GM12878 (cell line): Measurements from ENCODE around the gene TOP2A. TPM values are rescaled to one million over a fixed set of nuclear protein-coding genes. Genes with fewer than 3 reads are reported as not detected.

Experiments used
- ATAC-seq: fragments of 200-7000 bp; cut with Tn5 transposase; 3 replicates; pipeline ENCODE4 v1.9.1; 2020; ENCODE audit warnings: mild to moderate bottlenecking, moderate library complexity
- BruUV-seq: library from RNA; stranded (reverse); fragments of 400-500 nt; replicated peaks from 2 replicates; lab custom pipeline; 2021; lab: Mats Ljungman, UMichigan
- CTCF ChIA-PET: fragments of 300-600 bp; sonication (Branson Sonifier 250); formaldehyde crosslinking; extraction: SDS; loops from one replicate; lab custom pipeline; 2021; ENCODE audit warnings: inconsistent platforms; lab: Yijun Ruan, JAX
- POLR2A ChIA-PET: fragments of 350-600 bp; formaldehyde crosslinking; extraction: SDS; loops from one replicate; lab custom pipeline; 2021; ENCODE audit warnings: inconsistent platforms; lab: Charles Lee
- RAD21 ChIA-PET: fragments of 300-600 bp; sonication (Branson Sonifier 250); formaldehyde crosslinking; loops from one replicate; lab custom pipeline; 2023; ENCODE audit warnings: antibody characterized with exemption; ENCODE audit not compliant: unreplicated experiment; lab: Charles Lee
- SMC1A ChIA-PET: fragments of 300-600 bp; sonication (Branson Sonifier 250); formaldehyde crosslinking; loops from one replicate; lab custom pipeline; 2023; ENCODE audit not compliant: unreplicated experiment, uncharacterized antibody; lab: Charles Lee
- DNase-seq: peaks from one replicate; pipeline ENCODE4 v3.0.0-alpha.2; 2011; ENCODE audit warnings: low read depth, low spot score
- FAIRE-seq: peaks from 3 replicates; lab custom pipeline; 2011; peaks lifted over from hg19 to GRCh38; lab: Jason Lieb, UNC
- H2AFZ ChIP-seq: 2 replicates; pipeline ENCODE4 v1.6.0; 2011; ENCODE audit warnings: low read depth, low read length, control low read depth; ENCODE audit not compliant: control insufficient read depth
- H3K27ac ChIP-seq: 2 replicates; pipeline ENCODE4 v1.5.1; 2011; ENCODE audit warnings: control low read depth; ENCODE audit not compliant: control insufficient read depth, insufficient read depth
- H3K27me3 ChIP-seq, 2 experiments: replicated peaks in 1 of 2; 2 replicates each; pipeline versions ENCODE4 v1.6.0 to v1.6.1; 2011; ENCODE audit warnings: low read length in 1 of 2; ENCODE audit not compliant: control insufficient read depth in 2 of 2, insufficient read depth in 2 of 2
- H3K36me3 ChIP-seq, 2 experiments: 2 replicates each; pipeline ENCODE4 v1.5.1; 2011; ENCODE audit warnings: low read length in 1 of 2; ENCODE audit not compliant: control insufficient read depth in 2 of 2, insufficient read depth in 2 of 2
- H3K4me1 ChIP-seq: 2 replicates; pipeline ENCODE4 v1.6.1; 2011; ENCODE audit warnings: mild to moderate bottlenecking, low read length, moderate library complexity, mixed read lengths; ENCODE audit not compliant: control insufficient read depth, insufficient read depth
- H3K4me2 ChIP-seq: 2 replicates; pipeline ENCODE4 v1.6.0; 2011; ENCODE audit warnings: control low read depth; ENCODE audit not compliant: control insufficient read depth, insufficient read depth
- H3K4me3 ChIP-seq: fragments of 200-600 bp; sonication (generic); 2 replicates; pipeline ENCODE4 v1.5.1; 2016
- H3K79me2 ChIP-seq: 2 replicates; pipeline ENCODE4 v1.6.0; 2011; ENCODE audit warnings: low read length; ENCODE audit not compliant: control insufficient read depth, insufficient read depth
- H3K9ac ChIP-seq: 2 replicates; pipeline ENCODE4 v1.8.0; 2011; ENCODE audit warnings: low read length, control low read depth, mixed read lengths; ENCODE audit not compliant: control insufficient read depth, insufficient read depth
- H3K9me3 ChIP-seq: replicated peaks from 3 replicates; pipeline ENCODE4 v1.5.1; 2011; ENCODE audit warnings: mild to moderate bottlenecking, low read length; ENCODE audit not compliant: control insufficient read depth, insufficient read depth
- H4K20me1 ChIP-seq: 2 replicates; pipeline ENCODE4 v1.6.0; 2011; ENCODE audit not compliant: control insufficient read depth, insufficient read depth
- ASH2L ChIP-seq: fragments of 300-600, 200-600 bp; sonication (generic); IDR thresholded peaks from 2 replicates; pipeline ENCODE4 v1.6.1; 2017; ENCODE audit warnings: low read depth, mild to moderate bottlenecking, borderline replicate concordance
- CEBPB ChIP-seq, 2 experiments: fragments of 150-350 bp in 1 of 2; IDR thresholded peaks; 2 replicates each; pipeline ENCODE4 v1.6.1; 2012 to 2014; ENCODE audit warnings: low read depth in 2 of 2, low read length in 2 of 2, borderline replicate concordance in 1 of 2, inconsistent platforms in 1 of 2
- DPF2 ChIP-seq: fragments of 450-650 bp; IDR thresholded peaks from 2 replicates; pipeline ENCODE4 v1.6.1; 2017; ENCODE audit warnings: mild to moderate bottlenecking
- EGR1 ChIP-seq, 2 experiments: IDR thresholded peaks; 1 replicate in 1 of 2; 2 replicates in 1 of 2; pipeline ENCODE4 v1.6.1; 2011 to 2012; ENCODE audit warnings: low read depth in 2 of 2, low read length in 2 of 2, borderline replicate concordance in 1 of 2, mild to moderate bottlenecking in 1 of 2, moderate library complexity in 1 of 2
- GATAD2B ChIP-seq: fragments of 450-650 bp; conservative IDR thresholded peaks from 2 replicates; pipeline ENCODE4 v1.6.1; 2017; ENCODE audit warnings: low read depth, mild to moderate bottlenecking, moderate library complexity
- RCOR1 ChIP-seq: conservative IDR thresholded peaks from 2 replicates; pipeline ENCODE4 v1.6.1; 2012; ENCODE audit warnings: low read depth, low read length, improper control_type of control experiment
- SREBF1 ChIP-seq: IDR thresholded peaks from 2 replicates; pipeline ENCODE4 v1.6.1; 2012; ENCODE audit warnings: mild to moderate bottlenecking, low read length
- SRF ChIP-seq, 2 experiments: IDR thresholded peaks; 2 replicates each; pipeline ENCODE4 v1.6.1; 2011; ENCODE audit warnings: low read depth in 2 of 2, low read length in 2 of 2, mild to moderate bottlenecking in 1 of 2, moderate library complexity in 1 of 2
- WGBS: methylation state at CpG from one replicate; pipeline ENCODE4 v1.1.6; 2016; ENCODE audit warnings: low lambda C conversion rate; ENCODE audit not compliant: insufficient replicate concordance, insufficient coverage; ENCODE audit errors: missing lambda C conversion rate; 5-methylcytosine and 5-hydroxymethylcytosine counted together
- in situ Hi-C: fragments of 300-500 bp; cut with MboI; formaldehyde crosslinking; loops from 9 replicates; pipeline ENCODE4 v1.14.3; 2018; ENCODE audit warnings: mixed read lengths
- intact Hi-C: fragments of 100-400 bp; cut with micrococcal nuclease; formaldehyde crosslinking; loops from one replicate; pipeline ENCODE4 v1.14.2; 2022; ENCODE audit not compliant: unreplicated experiment
- polyA plus RNA-seq, 11 experiments: library from polyadenylated mRNA; depleted of rRNA in 4 of 11; unstranded in 6 of 11; stranded (reverse) in 5 of 11; fragments of >200 nt; fragmentation: Nextera tagmentation in 4 of 11; fragmentation: Illumina TruSeq in 1 of 11; extraction: Ambion mirVana in 4 of 11; extraction: Trizol in 1 of 11; gene quantifications; 1 replicate in 1 of 11; 2 replicates in 10 of 11; pipeline versions ENCODE4 v1.2.1 to v1.2.3, GENCODE V29; 2011 to 2016; ENCODE audit warnings: inconsistent platforms in 2 of 11, missing spikeins in 2 of 11, low read depth in 1 of 11
- total RNA-seq, 4 experiments: library from RNA; depleted of rRNA in 3 of 4; stranded (reverse); fragments of >200 nt in 3 of 4; fragmentation: Illumina TruSeq in 1 of 4; extraction: Trizol in 1 of 4; gene quantifications; 2 replicates each; pipeline versions ENCODE4 v1.2.1 to v1.2.3, GENCODE V29; 2013 to 2021
- TF ChIP-seq, protein P1 (sequence below): IDR thresholded peaks from 2 replicates; pipeline ENCODE4 v1.6.1; 2011; ENCODE audit warnings: low read depth, mild to moderate bottlenecking, low read length, moderate library complexity, borderline replicate concordance; ENCODE audit errors: extremely low read depth
- TF ChIP-seq, protein P2 (sequence below): IDR thresholded peaks from 2 replicates; pipeline ENCODE4 v1.6.1; 2012; ENCODE audit warnings: low read depth, low read length, improper control_type of control experiment
- TF ChIP-seq, protein P3 (sequence below): fragments of 450-650 bp; formaldehyde crosslinking; IDR thresholded peaks from 2 replicates; pipeline ENCODE4 v1.4.0; 2022; ENCODE audit warnings: mild to moderate bottlenecking, moderate library complexity

The TOP2A gene
- total and polyA plus RNA-seq, 10 of the 15 experiments (the other 5 are each of a cell fraction or from before 2014, with no cell fraction given) = 117 to 275 (median 232) TPM

DNA sequence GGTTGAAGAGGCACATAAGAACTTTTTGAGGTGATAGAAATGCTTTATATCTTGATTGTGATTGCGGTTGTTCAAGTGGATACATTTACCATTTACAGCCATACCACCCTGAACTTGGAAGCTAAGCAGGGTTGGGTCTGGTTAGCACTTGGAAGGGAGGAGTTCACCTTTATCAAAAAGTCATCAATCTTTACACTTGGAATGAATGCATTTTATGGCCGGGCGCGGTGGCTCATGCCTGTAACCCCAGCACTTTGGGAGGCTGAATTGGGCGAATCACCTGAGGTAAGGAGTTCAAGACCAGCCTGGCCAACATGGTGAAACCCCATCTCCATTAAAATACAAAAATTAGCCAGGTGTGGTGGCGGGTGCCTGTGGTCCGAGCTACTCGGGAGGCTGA is 43.7 kb downstream of the TOP2A start (continued):
- no peak for TF ChIP-seq ASH2L
- no peak for TF ChIP-seq GATAD2B
- TF ChIP-seq RCOR1 = no peak
- TF ChIP-seq SREBF1 = no peak
- TF ChIP-seq, protein P1, sequence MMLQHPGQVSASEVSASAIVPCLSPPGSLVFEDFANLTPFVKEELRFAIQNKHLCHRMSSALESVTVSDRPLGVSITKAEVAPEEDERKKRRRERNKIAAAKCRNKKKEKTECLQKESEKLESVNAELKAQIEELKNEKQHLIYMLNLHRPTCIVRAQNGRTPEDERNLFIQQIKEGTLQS = no peak
- TF ChIP-seq DPF2 = no peak
- no peak for TF ChIP-seq SRF (IDR thresholded peaks at IDR 0.05; ENCODE audit: low read depth in 2 of 2, low read length in 2 of 2)
- TF ChIP-seq, all 136 proteins: peak for 0

DNA sequence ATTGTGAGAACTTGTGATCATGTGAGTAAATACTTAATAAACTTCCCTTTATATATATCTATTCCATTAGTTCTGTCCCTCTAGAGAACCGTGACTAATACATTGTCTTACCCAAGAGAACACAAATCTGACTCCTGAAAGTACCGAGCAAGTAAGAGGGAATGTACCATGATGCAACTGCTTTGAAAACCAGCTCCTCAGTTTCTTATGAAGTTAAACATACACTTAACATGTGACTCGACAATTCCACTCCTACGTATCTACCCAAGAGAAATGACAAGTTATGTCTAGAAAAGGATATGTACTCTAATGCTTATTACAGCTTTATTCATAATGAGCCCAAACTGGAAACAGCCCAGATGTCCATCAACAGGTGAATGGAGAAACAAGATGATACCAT is 44.4 kb downstream of the TOP2A start:
- no peak for ATAC-seq
- in situ Hi-C loops (no loop called here), intact Hi-C loops (no loop called here)
- no peaks in the 10 kb centered on the region for H3K4me1 ChIP-seq
- ChIA-PET CTCF (interaction anchor here (2.0 kb wide), 1 partner anchor 44 kb away, joined by 5 read pairs; the partner anchor contains the start of gene TOP2A), SMC1A (interaction anchor here (1.8 kb wide), 1 partner anchor 159 kb away, joined by 7 read pairs; no protein-coding TSS in a partner anchor), POLR2A (interaction anchor here (1.0 kb wide), 1 partner anchor 20 kb away, joined by 7 read pairs; no protein-coding TSS in a partner anchor), RAD21 (interaction anchor here (1.1 kb wide), 1 partner anchor 160 kb away, joined by 3 read pairs; no protein-coding TSS in a partner anchor)
- no TSS peak for BruUV-seq
- WGBS = 29% methylated on average over 4 of the region's 4 CpGs
- H3K9ac ChIP-seq = no peak overlapping the region
- no peaks in the 10 kb centered on the region for H3K27me3 ChIP-seq
- DNase-seq = no peak
- H3K36me3 ChIP-seq = no peaks in the 10 kb centered on the region
- H2AFZ ChIP-seq = no peak overlapping the region
- no peaks in the 10 kb centered on the region for H4K20me1 ChIP-seq
- no peak overlapping the region for H3K4me3 ChIP-seq
- H3K4me2 ChIP-seq = no peak overlapping the region
- peaks cover 1% of the 10 kb centered on the region; the same call in 1 of the 3 replicates for H3K9me3 ChIP-seq
- FAIRE-seq = no peak
- H3K27ac ChIP-seq = no peak overlapping the region
- TF ChIP-seq, protein P2, sequence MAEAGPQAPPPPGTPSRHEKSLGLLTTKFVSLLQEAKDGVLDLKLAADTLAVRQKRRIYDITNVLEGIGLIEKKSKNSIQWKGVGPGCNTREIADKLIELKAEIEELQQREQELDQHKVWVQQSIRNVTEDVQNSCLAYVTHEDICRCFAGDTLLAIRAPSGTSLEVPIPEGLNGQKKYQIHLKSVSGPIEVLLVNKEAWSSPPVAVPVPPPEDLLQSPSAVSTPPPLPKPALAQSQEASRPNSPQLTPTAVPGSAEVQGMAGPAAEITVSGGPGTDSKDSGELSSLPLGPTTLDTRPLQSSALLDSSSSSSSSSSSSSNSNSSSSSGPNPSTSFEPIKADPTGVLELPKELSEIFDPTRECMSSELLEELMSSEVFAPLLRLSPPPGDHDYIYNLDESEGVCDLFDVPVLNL = no peak
- no peak for TF ChIP-seq EGR1 (IDR thresholded peaks at IDR 0.05; ENCODE audit: borderline replicate concordance in 1 of 2, low read depth in 2 of 2, low read length in 2 of 2)
- no peak for TF ChIP-seq CEBPB (IDR thresholded peaks at IDR 0.05; ENCODE audit: borderline replicate concordance in 1 of 2, low read depth in 2 of 2, low read length in 2 of 2)
- TF ChIP-seq, protein P3, sequence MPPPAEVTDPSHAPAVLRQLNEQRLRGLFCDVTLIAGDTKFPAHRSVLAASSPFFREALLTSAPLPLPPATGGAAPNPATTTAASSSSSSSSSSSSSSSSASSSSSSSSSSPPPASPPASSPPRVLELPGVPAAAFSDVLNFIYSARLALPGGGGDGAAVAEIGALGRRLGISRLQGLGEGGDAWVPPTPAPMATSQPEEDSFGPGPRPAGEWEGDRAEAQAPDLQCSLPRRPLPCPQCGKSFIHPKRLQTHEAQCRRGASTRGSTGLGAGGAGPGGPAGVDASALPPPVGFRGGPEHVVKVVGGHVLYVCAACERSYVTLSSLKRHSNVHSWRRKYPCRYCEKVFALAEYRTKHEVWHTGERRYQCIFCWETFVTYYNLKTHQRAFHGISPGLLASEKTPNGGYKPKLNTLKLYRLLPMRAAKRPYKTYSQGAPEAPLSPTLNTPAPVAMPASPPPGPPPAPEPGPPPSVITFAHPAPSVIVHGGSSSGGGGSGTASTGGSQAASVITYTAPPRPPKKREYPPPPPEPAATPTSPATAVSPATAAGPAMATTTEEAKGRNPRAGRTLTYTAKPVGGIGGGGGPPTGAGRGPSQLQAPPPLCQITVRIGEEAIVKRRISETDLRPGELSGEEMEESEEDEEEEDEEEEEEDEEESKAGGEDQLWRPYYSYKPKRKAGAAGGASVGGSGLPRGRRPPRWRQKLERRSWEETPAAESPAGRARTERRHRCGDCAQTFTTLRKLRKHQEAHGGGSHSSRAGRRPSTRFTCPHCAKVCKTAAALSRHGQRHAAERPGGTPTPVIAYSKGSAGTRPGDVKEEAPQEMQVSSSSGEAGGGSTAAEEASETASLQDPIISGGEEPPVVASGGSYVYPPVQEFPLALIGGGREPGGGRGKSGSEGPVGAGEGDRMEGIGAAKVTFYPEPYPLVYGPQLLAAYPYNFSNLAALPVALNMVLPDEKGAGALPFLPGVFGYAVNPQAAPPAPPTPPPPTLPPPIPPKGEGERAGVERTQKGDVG = no peak
- no peak for TF ChIP-seq ASH2L
- H3K79me2 ChIP-seq = no peaks in the 10 kb centered on the region
